Loucy (cell line): ENCODE results near the gene ARHGAP22.

Source experiments
- H2AFZ ChIP-seq: fragments of 200-600 bp; sonication (generic); 2 replicates; pipeline ENCODE4 v1.6.0; 2016; ENCODE audit warnings: antibody characterized with exemption, mild to moderate bottlenecking, low read length, moderate library complexity
- H3F3A ChIP-seq: fragments of 200-600 bp; 2 replicates; pipeline ENCODE4 v1.6.0; 2016; ENCODE audit warnings: antibody characterized with exemption, low read depth, mild to moderate bottlenecking
- H3K27me3 ChIP-seq: fragments of 200-600 bp; sonication (generic); 2 replicates; pipeline ENCODE4 v1.6.1; 2014; ENCODE audit warnings: low read length, mild to moderate bottlenecking; ENCODE audit not compliant: insufficient read depth, poor library complexity, severe bottlenecking
- H3K36me3 ChIP-seq: fragments of 200-600 bp; sonication (generic); 2 replicates; pipeline ENCODE4 v1.6.1; 2016; ENCODE audit warnings: low read length; ENCODE audit not compliant: insufficient read depth
- H3K4me1 ChIP-seq: fragments of 200-600 bp; sonication (generic); 2 replicates; pipeline ENCODE4 v1.5.1; 2014; ENCODE audit warnings: low read length, mild to moderate bottlenecking; ENCODE audit not compliant: insufficient read depth, poor library complexity, severe bottlenecking
- H3K4me2 ChIP-seq: fragments of 200-600 bp; sonication (generic); 2 replicates; pipeline ENCODE4 v1.6.0; 2014; ENCODE audit warnings: antibody characterized with exemption, low read length, low read depth, mild to moderate bottlenecking; ENCODE audit not compliant: poor library complexity, severe bottlenecking
- H3K4me3 ChIP-seq: fragments of 200-600 bp; sonication (generic); 2 replicates; pipeline ENCODE4 v1.5.1; 2014; ENCODE audit warnings: low read length, mild to moderate bottlenecking, mixed read lengths; ENCODE audit not compliant: poor library complexity, severe bottlenecking
- H3K79me2 ChIP-seq: fragments of 200-600 bp; sonication (generic); 2 replicates; pipeline ENCODE4 v1.6.1; 2014; ENCODE audit warnings: low read length; ENCODE audit not compliant: insufficient read depth
- H3K9ac ChIP-seq: fragments of 200-600 bp; sonication (generic); 2 replicates; pipeline ENCODE4 v1.6.0; 2014; ENCODE audit warnings: mild to moderate bottlenecking, low read depth, low read length, moderate library complexity; ENCODE audit not compliant: poor library complexity, severe bottlenecking
- H3K9me2 ChIP-seq: fragments of 200-600 bp; sonication (generic); replicated peaks from 2 replicates; pipeline ENCODE4 v1.6.1; 2016; ENCODE audit warnings: low read depth, low read length, mixed read lengths
- H3K9me3 ChIP-seq: fragments of 200-600 bp; sonication (generic); 2 replicates; pipeline ENCODE4 v1.6.1; 2014; ENCODE audit warnings: mild to moderate bottlenecking, antibody characterized with exemption, low read length, low read depth; ENCODE audit not compliant: insufficient read depth
- H4K20me1 ChIP-seq: fragments of 200-600 bp; sonication (generic); 2 replicates; pipeline ENCODE4 v1.6.0; 2014; ENCODE audit warnings: antibody characterized with exemption, low read length, mild to moderate bottlenecking; ENCODE audit not compliant: insufficient read depth, poor library complexity, severe bottlenecking
- CTCF ChIP-seq: fragments of 200-600 bp; sonication (generic); conservative IDR thresholded peaks from 2 replicates; pipeline ENCODE4 v1.5.1; 2014; ENCODE audit warnings: mild to moderate bottlenecking, antibody characterized with exemption, low read length
- EZH2phosphoT487 ChIP-seq: fragments of 200-600 bp; IDR thresholded peaks from 2 replicates; pipeline ENCODE4 v1.6.1; 2018; ENCODE audit warnings: antibody characterized with exemption, mild to moderate bottlenecking, moderate library complexity, borderline replicate concordance

The ARHGAP22 gene

GRCh38 chr10:48410503-48410902 lies 194.4 kb downstream of the ARHGAP22 start:
- Histone ChIP-seq H3K27me3 (no peaks in the 10 kb centered on the region), H3K9me3 (peaks cover 10% of the 10 kb centered on the region; the same call in 1 of the 2 replicates), H3K79me2 (no peaks in the 10 kb centered on the region), H3K4me1 (peaks cover 11% of the 10 kb centered on the region), H3K9me2 (no peaks in the 10 kb centered on the region), H2AFZ (no peak overlapping the region), H3F3A (no peaks in the 10 kb centered on the region), H3K4me3 (no peak overlapping the region), H3K36me3 (peaks cover 55% of the 10 kb centered on the region), H4K20me1 (no peaks in the 10 kb centered on the region), H3K4me2 (no peak overlapping the region), H3K9ac (no peak overlapping the region)
- no peak for TF ChIP-seq EZH2phosphoT487

- no peak overlapping the region for H3K9ac ChIP-seq
- no peaks in the 10 kb centered on the region for H3F3A ChIP-seq
- TF ChIP-seq EZH2phosphoT487 (no peak), CTCF (no peak)
- peaks cover 42% of the 10 kb centered on the region for H3K36me3 ChIP-seq
- peaks cover 7% of the 10 kb centered on the region for H4K20me1 ChIP-seq
- no peak overlapping the region for H3K4me2 ChIP-seq
- no peaks in the 10 kb centered on the region for H3K79me2 ChIP-seq
- H2AFZ ChIP-seq: no peak overlapping the region
- no peaks in the 10 kb centered on the region for H3K9me2 ChIP-seq
- H3K4me3 ChIP-seq: no peak overlapping the region
- peaks cover 11% of the 10 kb centered on the region for H3K4me1 ChIP-seq
- no peaks in the 10 kb centered on the region for H3K27me3 ChIP-seq
- H3K9me3 ChIP-seq: no peaks in the 10 kb centered on the region
Observed at GRCh38 chr10:48406658-48407057, 198.2 kb downstream of the ARHGAP22 start.

- Histone ChIP-seq H3K9me2 (no peaks in the 10 kb centered on the region), H3K27me3 (no peaks in the 10 kb centered on the region), H3K9me3 (no peaks in the 10 kb centered on the region), H3K4me2 (no peak overlapping the region), H3K36me3 (peaks cover 37% of the 10 kb centered on the region), H3K79me2 (no peaks in the 10 kb centered on the region), H2AFZ (no peak overlapping the region), H3K9ac (no peak overlapping the region), H4K20me1 (peaks cover 7% of the 10 kb centered on the region), H3K4me3 (no peak overlapping the region), H3F3A (no peaks in the 10 kb centered on the region), H3K4me1 (peaks cover 11% of the 10 kb centered on the region)
- TF ChIP-seq CTCF (no peak), EZH2phosphoT487 (no peak)
Observed at GRCh38 chr10:48406204-48406603, 198.7 kb downstream of the ARHGAP22 start.

- TF ChIP-seq EZH2phosphoT487 (no peak), CTCF (no peak)
- H3K36me3 ChIP-seq: peaks cover 23% of the 10 kb centered on the region
- H2AFZ ChIP-seq: no peak overlapping the region
- H3K4me2 ChIP-seq: no peak overlapping the region
- no peak overlapping the region for H3K9ac ChIP-seq
- H3K4me1 ChIP-seq: peaks cover 14% of the 10 kb centered on the region
- H3K9me3 ChIP-seq: no peaks in the 10 kb centered on the region
- peaks cover 10% of the 10 kb centered on the region for H4K20me1 ChIP-seq
- H3F3A ChIP-seq: no peaks in the 10 kb centered on the region
- no peaks in the 10 kb centered on the region for H3K9me2 ChIP-seq
- H3K27me3 ChIP-seq: no peaks in the 10 kb centered on the region
- H3K79me2 ChIP-seq: peaks cover 12% of the 10 kb centered on the region; the same call in 1 of the 2 replicates
- H3K4me3 ChIP-seq: no peak overlapping the region
Observed at GRCh38 chr10:48404646-48405045, 200.2 kb downstream of the ARHGAP22 start.
